Endothelial cell of umbilical vein (primary cell): ENCODE results near the gene ELANE. TPM values are rescaled to one million over a fixed set of nuclear protein-coding genes. Genes with fewer than 3 reads are reported as not detected.

ENCODE experiments used
- BruUV-seq: library from RNA; stranded (reverse); fragments of 400-500 nt; replicated peaks from 2 replicates; lab custom pipeline; 2021; lab: Mats Ljungman, UMichigan
- CTCF ChIA-PET: fragments of 300-600, 350-600 bp; sonication (Branson Sonifier 250); formaldehyde crosslinking; loops from one replicate; lab custom pipeline; 2021; ENCODE audit warnings: antibody characterized with exemption, inconsistent platforms; lab: Charles Lee
- POLR2A ChIA-PET: fragments of 300-600, 350-600 bp; sonication (Branson Sonifier 250); formaldehyde crosslinking; loops from one replicate; lab custom pipeline; 2021; ENCODE audit warnings: antibody characterized with exemption, inconsistent platforms; lab: Charles Lee
- DNase-seq: peaks from one replicate; pipeline ENCODE4 v3.0.0-alpha.2; 2011; ENCODE audit warnings: low read depth, low spot score
- FAIRE-seq: peaks from 2 replicates; lab custom pipeline; 2011; peaks lifted over from hg19 to GRCh38; lab: Jason Lieb, UNC
- H2AFZ ChIP-seq: 2 replicates; pipeline ENCODE4 v1.6.0; 2012; ENCODE audit warnings: low read depth, low read length, control low read depth, inconsistent platforms
- H3K27ac ChIP-seq: 2 replicates; pipeline ENCODE4 v1.5.1; 2011; ENCODE audit warnings: low read depth, mild to moderate bottlenecking, control low read depth, low read length, moderate library complexity; ENCODE audit not compliant: insufficient read depth
- H3K27me3 ChIP-seq, 2 experiments: 2 replicates each; pipeline versions ENCODE4 v1.6.0 to v1.6.1; 2011; ENCODE audit warnings: low read length in 2 of 2, mixed read lengths in 1 of 2; ENCODE audit not compliant: control insufficient read depth in 2 of 2, insufficient read depth in 2 of 2
- H3K36me3 ChIP-seq, 2 experiments: 2 replicates in 1 of 2; 3 replicates in 1 of 2; pipeline ENCODE4 v1.5.1; 2011; ENCODE audit warnings: low read length in 2 of 2, mild to moderate bottlenecking in 1 of 2, moderate library complexity in 1 of 2; ENCODE audit not compliant: control insufficient read depth in 2 of 2, insufficient read depth in 2 of 2; ENCODE audit errors: extremely low read depth in 1 of 2
- H3K4me1 ChIP-seq: 3 replicates; pipeline ENCODE4 v1.5.1; 2011; ENCODE audit warnings: mild to moderate bottlenecking, low read length; ENCODE audit not compliant: control insufficient read depth, insufficient read depth; ENCODE audit errors: extremely low read depth
- H3K4me2 ChIP-seq: 2 replicates; pipeline ENCODE4 v1.6.1; 2011; ENCODE audit warnings: low read length, control low read depth, mixed read lengths; ENCODE audit not compliant: insufficient read depth
- H3K4me3 ChIP-seq, 3 experiments: fragments of 200-600 bp in 1 of 3; sonication (generic), shearing (Covaris generic) in 1 of 3; replicated peaks in 1 of 3; 2 replicates each; pipeline ENCODE4 v1.5.1; 2011 to 2016; ENCODE audit warnings: control low read depth in 3 of 3, low read length in 3 of 3, mild to moderate bottlenecking in 2 of 3, inconsistent platforms in 1 of 3, low read depth in 1 of 3, moderate library complexity in 1 of 3; ENCODE audit not compliant: insufficient read depth in 1 of 3
- H3K79me2 ChIP-seq: 2 replicates; pipeline ENCODE4 v1.6.0; 2012; ENCODE audit warnings: low read length, inconsistent platforms; ENCODE audit not compliant: control insufficient read depth, insufficient read depth
- H3K9ac ChIP-seq: replicated peaks from 2 replicates; pipeline ENCODE3; 2011; ENCODE audit warnings: low read length, control low read depth; ENCODE audit not compliant: insufficient read depth; ENCODE audit errors: extremely low read depth
- H3K9me1 ChIP-seq: replicated peaks from 3 replicates; pipeline ENCODE4 v1.6.0; 2011; ENCODE audit warnings: mild to moderate bottlenecking, low read length; ENCODE audit not compliant: control insufficient read depth, insufficient read depth; ENCODE audit errors: extremely low read depth
- H3K9me3 ChIP-seq: replicated peaks from 2 replicates; pipeline ENCODE4 v1.5.1; 2012; ENCODE audit warnings: low read length, inconsistent platforms; ENCODE audit not compliant: control insufficient read depth, insufficient read depth
- H4K20me1 ChIP-seq: replicated peaks from 2 replicates; pipeline ENCODE3; 2011; ENCODE audit warnings: mild to moderate bottlenecking, low read length; ENCODE audit not compliant: control insufficient read depth, insufficient read depth; ENCODE audit errors: extremely low read depth
- EZH2 ChIP-seq: IDR thresholded peaks from 2 replicates; pipeline ENCODE4 v1.6.1; 2012; ENCODE audit warnings: borderline replicate concordance, low read depth, mild to moderate bottlenecking, moderate library complexity, low read length, inconsistent platforms; ENCODE audit not compliant: severe bottlenecking
- FOS ChIP-seq: IDR thresholded peaks from 2 replicates; pipeline ENCODE4 v1.6.1; 2011; ENCODE audit warnings: mild to moderate bottlenecking, low read length, moderate library complexity, borderline replicate concordance; ENCODE audit not compliant: insufficient read depth
- GATA2 ChIP-seq: IDR thresholded peaks from 2 replicates; pipeline ENCODE4 v1.7.0; 2011; ENCODE audit warnings: low read depth, mild to moderate bottlenecking, moderate library complexity, mixed read lengths, low read length; ENCODE audit not compliant: insufficient read length, insufficient read depth
- JUN ChIP-seq: IDR thresholded peaks from 2 replicates; pipeline ENCODE4 v1.6.1; 2011; ENCODE audit warnings: borderline replicate concordance, low read depth; ENCODE audit not compliant: insufficient read length, insufficient read depth
- MYC ChIP-seq: IDR thresholded peaks from one replicate; pipeline ENCODE4 v1.6.1; 2011; ENCODE audit warnings: mild to moderate bottlenecking, low read depth, low read length
- POLR2A ChIP-seq: IDR thresholded peaks from 2 replicates; pipeline ENCODE4 v1.6.1; 2012; ENCODE audit warnings: low read depth, mild to moderate bottlenecking, control low read depth, low read length
- POLR2AphosphoS5 ChIP-seq: IDR thresholded peaks from 2 replicates; pipeline ENCODE4 v1.6.1; 2012; ENCODE audit warnings: low read depth, mild to moderate bottlenecking, control low read depth, low read length, moderate library complexity; ENCODE audit not compliant: insufficient read depth
- dilution Hi-C: fragments of 300-500 bp; cut with MboI; formaldehyde crosslinking; loops from one replicate; pipeline ENCODE4 v1.15.0; 2019; ENCODE audit warnings: low sequenced_read_pairs; ENCODE audit not compliant: extremely low pct_ligation_motif_present
- intact Hi-C: fragments of 100-400 bp; cut with micrococcal nuclease; formaldehyde crosslinking; loops from one replicate; pipeline ENCODE4 v1.10.0; 2022
- polyA plus RNA-seq, 4 experiments: library from polyadenylated mRNA; depleted of rRNA in 3 of 4; stranded (reverse) in 3 of 4; unstranded in 1 of 4; fragments of >200 nt; gene quantifications; 2 replicates each; pipeline versions ENCODE4 v1.2.1 to v1.2.3, GENCODE V29; 2011 to 2012; ENCODE audit warnings: missing spikeins in 1 of 4
- total RNA-seq: library from RNA; stranded (reverse); gene quantifications from 2 replicates; pipeline ENCODE4 v1.2.3, GENCODE V29; 2021
- TF ChIP-seq, protein P1 (sequence below): IDR thresholded peaks from 2 replicates; pipeline ENCODE4 v1.6.1; 2011; ENCODE audit not compliant: insufficient read depth, insufficient read length
- TF ChIP-seq, protein P2 (sequence below), 2 donors: IDR thresholded peaks; 1 replicate in 1 of 2; 2 replicates in 1 of 2; pipeline ENCODE4 v1.5.1; 2011; ENCODE audit warnings: low read length in 2 of 2, mild to moderate bottlenecking in 2 of 2, moderate library complexity in 2 of 2, control low read depth in 1 of 2, inconsistent platforms in 1 of 2, low read depth in 1 of 2; ENCODE audit not compliant: insufficient read depth in 1 of 2; ENCODE audit errors: extremely low read depth in 1 of 2

Gene ELANE
- total and polyA plus RNA-seq, 2 donors (not counting 3 experiments of a cell fraction or from before 2014, with no cell fraction given): not detected

DNA sequence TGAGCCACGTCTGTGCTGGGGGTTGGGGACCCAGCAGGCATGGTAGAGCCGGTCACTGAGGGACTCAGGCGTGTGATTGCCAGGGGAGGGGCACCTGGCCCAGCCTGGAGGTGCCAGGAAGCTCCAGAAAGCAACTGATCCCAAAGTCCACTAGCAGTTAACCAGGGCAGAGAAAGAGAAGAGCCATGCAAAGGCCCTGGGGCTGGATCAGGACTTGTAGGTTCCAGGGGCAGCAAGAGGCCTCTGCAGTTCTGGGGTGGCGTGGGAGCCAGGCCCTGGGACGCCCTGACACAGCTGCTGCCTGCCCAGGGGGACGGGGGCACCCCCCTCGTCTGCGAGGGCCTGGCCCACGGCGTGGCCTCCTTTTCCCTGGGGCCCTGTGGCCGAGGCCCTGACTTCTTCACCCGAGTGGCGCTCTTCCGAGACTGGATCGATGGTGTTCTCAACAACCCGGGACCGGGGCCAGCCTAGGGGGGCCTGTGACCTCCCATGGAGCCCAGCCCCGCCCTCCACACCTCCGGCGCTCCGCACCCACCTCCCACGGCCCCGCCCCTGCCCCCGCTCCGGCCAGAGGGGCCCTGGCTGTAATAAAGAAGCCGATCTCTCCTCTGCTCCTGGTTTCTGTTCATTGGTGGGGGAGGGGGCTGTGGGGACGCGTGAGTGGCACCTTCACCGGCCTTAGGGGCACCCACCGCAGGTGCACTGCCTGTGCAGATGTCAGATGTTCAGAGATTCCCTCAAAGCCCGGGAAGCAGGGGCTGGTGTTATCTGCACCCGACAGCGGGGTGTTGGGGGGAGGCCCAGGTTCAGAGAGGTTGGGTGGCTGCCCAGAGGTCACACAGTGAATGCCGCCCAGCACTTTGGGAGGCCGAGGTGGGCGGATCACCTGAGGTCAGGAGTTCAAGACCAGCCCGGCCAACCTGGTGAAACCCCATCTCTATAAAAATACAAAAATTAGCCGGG is 20.4 kb upstream of the ELANE start:
- POLR2A ChIA-PET: interaction anchor here (0.7 kb wide), 1 partner anchor 31 kb away, joined by 4 read pairs; no protein-coding TSS in a partner anchor
- H2AFZ ChIP-seq: no peak overlapping the region
- H3K79me2 ChIP-seq: no peaks in the 10 kb centered on the region
- no peaks in the 10 kb centered on the region for H3K4me1 ChIP-seq
- intact Hi-C loops: no loop called here
- H3K4me2 ChIP-seq: no peak overlapping the region
- H3K9ac ChIP-seq: no peak overlapping the region
- no peak overlapping the region for H3K4me3 ChIP-seq
- no peaks in the 10 kb centered on the region for H3K9me3 ChIP-seq
- H3K36me3 ChIP-seq: no peaks in the 10 kb centered on the region
- H3K27me3 ChIP-seq: no peaks in the 10 kb centered on the region
- CTCF ChIA-PET: interaction anchor here (1.0 kb wide), 1 partner anchor 62 kb away, joined by 4 read pairs; no protein-coding TSS in a partner anchor
- dilution Hi-C loops: no loop called here
- BruUV-seq: no TSS peak
- TF ChIP-seq, protein P1, sequence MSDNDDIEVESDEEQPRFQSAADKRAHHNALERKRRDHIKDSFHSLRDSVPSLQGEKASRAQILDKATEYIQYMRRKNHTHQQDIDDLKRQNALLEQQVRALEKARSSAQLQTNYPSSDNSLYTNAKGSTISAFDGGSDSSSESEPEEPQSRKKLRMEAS: no peak
- no peak for TF ChIP-seq FOS
- TF ChIP-seq POLR2A: no peak
- TF ChIP-seq MYC: no peak
- TF ChIP-seq POLR2AphosphoS5: no peak
- TF ChIP-seq JUN: no peak
- TF ChIP-seq, protein P2, sequence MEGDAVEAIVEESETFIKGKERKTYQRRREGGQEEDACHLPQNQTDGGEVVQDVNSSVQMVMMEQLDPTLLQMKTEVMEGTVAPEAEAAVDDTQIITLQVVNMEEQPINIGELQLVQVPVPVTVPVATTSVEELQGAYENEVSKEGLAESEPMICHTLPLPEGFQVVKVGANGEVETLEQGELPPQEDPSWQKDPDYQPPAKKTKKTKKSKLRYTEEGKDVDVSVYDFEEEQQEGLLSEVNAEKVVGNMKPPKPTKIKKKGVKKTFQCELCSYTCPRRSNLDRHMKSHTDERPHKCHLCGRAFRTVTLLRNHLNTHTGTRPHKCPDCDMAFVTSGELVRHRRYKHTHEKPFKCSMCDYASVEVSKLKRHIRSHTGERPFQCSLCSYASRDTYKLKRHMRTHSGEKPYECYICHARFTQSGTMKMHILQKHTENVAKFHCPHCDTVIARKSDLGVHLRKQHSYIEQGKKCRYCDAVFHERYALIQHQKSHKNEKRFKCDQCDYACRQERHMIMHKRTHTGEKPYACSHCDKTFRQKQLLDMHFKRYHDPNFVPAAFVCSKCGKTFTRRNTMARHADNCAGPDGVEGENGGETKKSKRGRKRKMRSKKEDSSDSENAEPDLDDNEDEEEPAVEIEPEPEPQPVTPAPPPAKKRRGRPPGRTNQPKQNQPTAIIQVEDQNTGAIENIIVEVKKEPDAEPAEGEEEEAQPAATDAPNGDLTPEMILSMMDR (IDR thresholded peaks at IDR 0.05; ENCODE audit: extremely low read depth in 1 of 2, insufficient read depth in 1 of 2, low read depth in 1 of 2, low read length in 2 of 2): no peak
- no peak for TF ChIP-seq EZH2
- no peak for TF ChIP-seq GATA2
- no peak overlapping the region for H3K27ac ChIP-seq
- H3K9me1 ChIP-seq: no peaks in the 10 kb centered on the region
- DNase-seq: no peak
- FAIRE-seq: no peak
- no peaks in the 10 kb centered on the region for H4K20me1 ChIP-seq
